DLD1 (cell line): ENCODE measurements around the gene RAB40B.
"Not testable (repeated sequence)": the region's sequence is repeated elsewhere in the genome, so short reads cannot be mapped to it uniquely, and the experiment has no call there.

Experiments used
- in situ Hi-C: cut with HindIII; loops from 2 replicates; pipeline ENCODE4 v1.10.0; 2017; ENCODE audit warnings: low sequenced_read_pairs

RAB40B gene

GRCh38 chr17:82698065-82698973 is at the start of gene RAB40B:
Gene RAB40B (minus strand): TSS chr17:82698698. CDS start chr17:82698596, 102 bp downstream.
- in situ Hi-C loops: no loop called here

GRCh38 chr17:82745524-82745923 is 47.0 kb upstream of the RAB40B start:
- in situ Hi-C loops: no loop called here

GRCh38 chr17:82744736-82745135 is 46.2 kb upstream of the RAB40B start:
- in situ Hi-C loops: not testable (repeated sequence)

- in situ Hi-C loops: no loop called here
Measured at GRCh38 chr17:82743344-82744219, 45.1 kb upstream of the RAB40B start.

GRCh38 chr17:82740906-82741759 is 42.6 kb upstream of the RAB40B start:
- in situ Hi-C loops: no loop called here

- in situ Hi-C loops: no loop called here
Measured at GRCh38 chr17:82737967-82738877, 39.7 kb upstream of the RAB40B start.

- in situ Hi-C loops: no loop called here
Measured at GRCh38 chr17:82736511-82737185, 38.1 kb upstream of the RAB40B start.

- in situ Hi-C loops: no loop called here
Measured at GRCh38 chr17:82734987-82735866, 36.7 kb upstream of the RAB40B start, which contains the start of gene FN3K. Gene FN3K (plus strand): TSS chr17:82735615. CDS start chr17:82735637, 22 bp downstream.

GRCh38 chr17:82732118-82732743 is 33.7 kb upstream of the RAB40B start:
- in situ Hi-C loops: no loop called here

- in situ Hi-C loops: no loop called here
Measured at GRCh38 chr17:82729479-82730260, 31.2 kb upstream of the RAB40B start.

- in situ Hi-C loops: no loop called here
Measured at GRCh38 chr17:82726427-82726826, 27.9 kb upstream of the RAB40B start.

GRCh38 chr17:82723169-82723807 is 24.8 kb upstream of the RAB40B start:
- in situ Hi-C loops: no loop called here

GRCh38 chr17:82722341-82723013 is 24.0 kb upstream of the RAB40B start:
- in situ Hi-C loops: no loop called here

GRCh38 chr17:82720204-82720603 is 21.7 kb upstream of the RAB40B start:
- in situ Hi-C loops: no loop called here

GRCh38 chr17:82718986-82719685 is 20.6 kb upstream of the RAB40B start:
- in situ Hi-C loops: no loop called here
